Activated CD8-positive, alpha-beta memory T cell treated with anti-CD3 and anti-CD28 coated beads, Interleukin-2, amount 50 U/mL, for 48 hours (primary cell): Measurements from ENCODE around the gene SATB1.

Experiments used
- DNase-seq: peaks from one replicate; pipeline ENCODE4 v3.0.0-alpha.2; 2020

The SATB1 gene

GRCh38 chr3:18428991-18429745, 4.0 kb upstream of the SATB1 start:
- DNase-seq, result no peak

- DNase-seq, result no peak
Measured at GRCh38 chr3:18428036-18428435, 2.9 kb upstream of the SATB1 start.

- no peak for DNase-seq
Measured at GRCh38 chr3:18426597-18427193, 1.6 kb upstream of the SATB1 start.

GRCh38 chr3:18425641-18426257, 610 bp upstream of the SATB1 start:
- no peak for DNase-seq

GRCh38 chr3:18424213-18424728, 868 bp downstream of the SATB1 start:
- DNase-seq, result peak; percentile 66

GRCh38 chr3:18423401-18424212, 1.5 kb downstream of the SATB1 start:
- no peak for DNase-seq

GRCh38 chr3:18422972-18423371, 2.2 kb downstream of the SATB1 start:
- no peak for DNase-seq

- no peak for DNase-seq
Measured at GRCh38 chr3:18420555-18420954, 4.6 kb downstream of the SATB1 start.

GRCh38 chr3:18419232-18419631, 5.9 kb downstream of the SATB1 start:
- DNase-seq, result no peak

- no peak for DNase-seq
Measured at GRCh38 chr3:18417904-18418572, 7.1 kb downstream of the SATB1 start.

GRCh38 chr3:18416332-18416731, 8.8 kb downstream of the SATB1 start:
- DNase-seq, result no peak

GRCh38 chr3:18415839-18416238, 9.3 kb downstream of the SATB1 start:
- no peak for DNase-seq

- no peak for DNase-seq
Measured at GRCh38 chr3:18415167-18415566, 10.0 kb downstream of the SATB1 start.

GRCh38 chr3:18412684-18413083, 12.5 kb downstream of the SATB1 start:
- no peak for DNase-seq

GRCh38 chr3:18411541-18411940, 13.6 kb downstream of the SATB1 start:
- DNase-seq, result no peak

GRCh38 chr3:18410205-18410604, 14.9 kb downstream of the SATB1 start:
- no peak for DNase-seq

GRCh38 chr3:18409266-18409665, 15.9 kb downstream of the SATB1 start:
- no peak for DNase-seq

- DNase-seq, result no peak
Measured at GRCh38 chr3:18405141-18405540, 20.0 kb downstream of the SATB1 start.

- DNase-seq, result no peak
Measured at GRCh38 chr3:18403061-18403460, 22.1 kb downstream of the SATB1 start.

- no peak for DNase-seq
Measured at GRCh38 chr3:18402239-18402799, 22.8 kb downstream of the SATB1 start.

GRCh38 chr3:18401300-18401961, 23.7 kb downstream of the SATB1 start:
- DNase-seq, result no peak

GRCh38 chr3:18398448-18398847, 26.7 kb downstream of the SATB1 start:
- no peak for DNase-seq
